ENCODE results near the gene C1QL4.
A peak's percentile ranks its signal among the peaks of the same experiment; 100 is the strongest.

DNA sequence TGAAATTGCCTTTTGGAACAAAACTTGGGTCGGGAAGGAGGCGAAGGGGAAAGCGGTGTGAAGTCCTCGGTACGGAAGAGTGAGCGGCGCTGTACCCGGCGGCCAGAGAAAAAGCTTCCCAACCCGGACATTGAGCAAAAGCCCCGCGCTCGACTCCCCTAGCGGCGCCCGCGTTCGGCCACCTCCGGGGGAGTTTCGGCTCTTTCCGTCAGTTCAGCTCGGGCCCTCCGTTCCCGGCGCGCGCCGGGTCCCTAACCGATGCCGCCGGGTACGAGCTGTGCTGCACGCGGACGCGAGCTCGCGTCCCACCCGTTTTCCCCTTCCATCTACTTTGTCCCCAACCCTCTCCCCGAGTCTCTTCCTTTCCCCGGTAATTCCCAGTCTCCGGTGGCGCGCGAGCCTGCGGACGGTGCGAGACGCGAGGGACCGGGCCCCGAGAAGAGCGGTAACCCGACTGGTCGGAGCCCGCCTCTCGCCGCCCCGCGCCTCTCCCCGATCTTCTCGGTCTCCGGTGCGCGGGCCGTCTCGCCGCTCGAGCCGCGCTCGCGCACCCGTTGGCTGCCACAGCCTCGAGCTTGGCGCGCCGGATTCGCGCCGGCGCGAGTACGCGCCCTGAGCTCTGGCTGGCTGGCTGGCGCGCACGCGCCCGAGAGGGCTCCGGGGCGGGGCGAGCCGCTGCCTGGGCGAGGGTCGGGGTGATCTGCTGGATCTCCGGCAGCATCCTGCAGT, 29.8 kb upstream of the C1QL4 start:
- TF ChIP-seq ZNF8 (CRISPR knock-in tag; IDR thresholded peaks at IDR 0.05) (no peak), TCF4 (CRISPR knock-in tag; IDR thresholded peaks at IDR 0.05; ENCODE audit: borderline replicate concordance) (no peak), ZFP3 (CRISPR knock-in tag; IDR thresholded peaks at IDR 0.05) (peak; percentile 70; the same call in 1 of the 2 replicates)
- TF ChIP-seq, protein P1, sequence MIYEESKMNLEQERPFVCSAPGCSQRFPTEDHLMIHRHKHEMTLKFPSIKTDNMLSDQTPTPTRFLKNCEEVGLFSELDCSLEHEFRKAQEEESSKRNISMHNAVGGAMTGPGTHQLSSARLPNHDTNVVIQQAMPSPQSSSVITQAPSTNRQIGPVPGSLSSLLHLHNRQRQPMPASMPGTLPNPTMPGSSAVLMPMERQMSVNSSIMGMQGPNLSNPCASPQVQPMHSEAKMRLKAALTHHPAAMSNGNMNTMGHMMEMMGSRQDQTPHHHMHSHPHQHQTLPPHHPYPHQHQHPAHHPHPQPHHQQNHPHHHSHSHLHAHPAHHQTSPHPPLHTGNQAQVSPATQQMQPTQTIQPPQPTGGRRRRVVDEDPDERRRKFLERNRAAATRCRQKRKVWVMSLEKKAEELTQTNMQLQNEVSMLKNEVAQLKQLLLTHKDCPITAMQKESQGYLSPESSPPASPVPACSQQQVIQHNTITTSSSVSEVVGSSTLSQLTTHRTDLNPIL (CRISPR knock-in tag; IDR thresholded peaks at IDR 0.05; ENCODE audit: low read depth): no peak

All from SK-N-SH treated with all-trans-retinoic acid at 6 μM for 48 hours (cell line).